NB4 (cell line): ENCODE data around the gene TBC1D3B.
A peak's percentile ranks its signal among the peaks of the same experiment; 100 is the strongest.
"Not testable (repeated sequence)": the region's sequence is repeated elsewhere in the genome, so short reads cannot be mapped to it uniquely, and the experiment has no call there.

Source experiments
- DNase-seq: peaks from one replicate; pipeline ENCODE4 v3.0.0; 2010; ENCODE audit warnings: low read depth
- H3K4me3 ChIP-seq: one replicate; pipeline ENCODE4 v1.5.1; 2011; ENCODE audit warnings: mild to moderate bottlenecking, low read depth, low read length, moderate library complexity
- CTCF ChIP-seq: IDR thresholded peaks from one replicate; pipeline ENCODE4 v1.5.1; 2012; ENCODE audit warnings: low read depth, low read length
- MAX ChIP-seq: IDR thresholded peaks from 2 replicates; pipeline ENCODE4 v1.6.1; 2011; ENCODE audit warnings: low read depth, low read length
- MYC ChIP-seq: IDR thresholded peaks from 2 replicates; pipeline ENCODE4 v1.6.1; 2011; ENCODE audit warnings: low read depth, low read length
- POLR2A ChIP-seq: IDR thresholded peaks from 2 replicates; pipeline ENCODE4 v1.6.1; 2011; ENCODE audit warnings: mild to moderate bottlenecking; ENCODE audit not compliant: insufficient read length; ENCODE audit errors: extremely low read depth

Gene TBC1D3B

GRCh38 chr17:36185416-36185815, 9.0 kb upstream of the TBC1D3B start:
- no peak for DNase-seq

GRCh38 chr17:36184023-36184765, 7.8 kb upstream of the TBC1D3B start:
- TF ChIP-seq MYC: no peak
- TF ChIP-seq POLR2A: no peak
- no peak for TF ChIP-seq MAX
- no peak for TF ChIP-seq CTCF
- peak; percentile 32 for DNase-seq
- H3K4me3 ChIP-seq: peak overlapping the region; percentile 51

More at GRCh38 chr17:36185416-36185815, 9.0 kb upstream of the TBC1D3B start:
- no peak overlapping the region for H3K4me3 ChIP-seq
- TF ChIP-seq MAX (no peak), POLR2A (no peak), CTCF (no peak), MYC (no peak)

GRCh38 chr17:36183001-36183971, 6.8 kb upstream of the TBC1D3B start:
- peak overlapping the region; percentile 51 for H3K4me3 ChIP-seq
- peak; percentile 90 for DNase-seq
- peak; percentile 29 for TF ChIP-seq POLR2A
- TF ChIP-seq MYC: no peak

GRCh38 chr17:36182176-36183000, 6.0 kb upstream of the TBC1D3B start:
- no peak overlapping the region for H3K4me3 ChIP-seq
- TF ChIP-seq POLR2A: no peak
- TF ChIP-seq MAX: 0 out of 2 replicates have a peak, but pooled peaks have one; percentile 11
- DNase-seq: peak; percentile 41

GRCh38 chr17:36181446-36182175, 5.2 kb upstream of the TBC1D3B start:
- not testable (repeated sequence) for H3K4me3 ChIP-seq
- peak; percentile 34 for DNase-seq

GRCh38 chr17:36168836-36169235, 7.6 kb downstream of the TBC1D3B start:
- not testable (repeated sequence) for H3K4me3 ChIP-seq, DNase-seq

GRCh38 chr17:36153895-36154610, 22.4 kb downstream of the TBC1D3B start:
- peak; percentile 51 for DNase-seq
- H3K4me3 ChIP-seq: no peak overlapping the region
- TF ChIP-seq MYC (no peak), CTCF (no peak), MAX (no peak), POLR2A (no peak)
